Central memory CD4-positive, alpha-beta T cell (primary cell): ENCODE data around the gene SEZ6.

Experiments
- DNase-seq: peaks from one replicate; pipeline ENCODE4 v3.0.0; 2022
- total RNA-seq, 3 experiments: gene quantifications; one replicate each; lab custom pipeline; 2026; lab: John Stamatoyannopoulos, UW

Gene SEZ6, protein sequence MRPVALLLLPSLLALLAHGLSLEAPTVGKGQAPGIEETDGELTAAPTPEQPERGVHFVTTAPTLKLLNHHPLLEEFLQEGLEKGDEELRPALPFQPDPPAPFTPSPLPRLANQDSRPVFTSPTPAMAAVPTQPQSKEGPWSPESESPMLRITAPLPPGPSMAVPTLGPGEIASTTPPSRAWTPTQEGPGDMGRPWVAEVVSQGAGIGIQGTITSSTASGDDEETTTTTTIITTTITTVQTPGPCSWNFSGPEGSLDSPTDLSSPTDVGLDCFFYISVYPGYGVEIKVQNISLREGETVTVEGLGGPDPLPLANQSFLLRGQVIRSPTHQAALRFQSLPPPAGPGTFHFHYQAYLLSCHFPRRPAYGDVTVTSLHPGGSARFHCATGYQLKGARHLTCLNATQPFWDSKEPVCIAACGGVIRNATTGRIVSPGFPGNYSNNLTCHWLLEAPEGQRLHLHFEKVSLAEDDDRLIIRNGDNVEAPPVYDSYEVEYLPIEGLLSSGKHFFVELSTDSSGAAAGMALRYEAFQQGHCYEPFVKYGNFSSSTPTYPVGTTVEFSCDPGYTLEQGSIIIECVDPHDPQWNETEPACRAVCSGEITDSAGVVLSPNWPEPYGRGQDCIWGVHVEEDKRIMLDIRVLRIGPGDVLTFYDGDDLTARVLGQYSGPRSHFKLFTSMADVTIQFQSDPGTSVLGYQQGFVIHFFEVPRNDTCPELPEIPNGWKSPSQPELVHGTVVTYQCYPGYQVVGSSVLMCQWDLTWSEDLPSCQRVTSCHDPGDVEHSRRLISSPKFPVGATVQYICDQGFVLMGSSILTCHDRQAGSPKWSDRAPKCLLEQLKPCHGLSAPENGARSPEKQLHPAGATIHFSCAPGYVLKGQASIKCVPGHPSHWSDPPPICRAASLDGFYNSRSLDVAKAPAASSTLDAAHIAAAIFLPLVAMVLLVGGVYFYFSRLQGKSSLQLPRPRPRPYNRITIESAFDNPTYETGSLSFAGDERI
- total RNA-seq, result 0 to 0.19 (median 0) reads per million in 3 experiments

DNA sequence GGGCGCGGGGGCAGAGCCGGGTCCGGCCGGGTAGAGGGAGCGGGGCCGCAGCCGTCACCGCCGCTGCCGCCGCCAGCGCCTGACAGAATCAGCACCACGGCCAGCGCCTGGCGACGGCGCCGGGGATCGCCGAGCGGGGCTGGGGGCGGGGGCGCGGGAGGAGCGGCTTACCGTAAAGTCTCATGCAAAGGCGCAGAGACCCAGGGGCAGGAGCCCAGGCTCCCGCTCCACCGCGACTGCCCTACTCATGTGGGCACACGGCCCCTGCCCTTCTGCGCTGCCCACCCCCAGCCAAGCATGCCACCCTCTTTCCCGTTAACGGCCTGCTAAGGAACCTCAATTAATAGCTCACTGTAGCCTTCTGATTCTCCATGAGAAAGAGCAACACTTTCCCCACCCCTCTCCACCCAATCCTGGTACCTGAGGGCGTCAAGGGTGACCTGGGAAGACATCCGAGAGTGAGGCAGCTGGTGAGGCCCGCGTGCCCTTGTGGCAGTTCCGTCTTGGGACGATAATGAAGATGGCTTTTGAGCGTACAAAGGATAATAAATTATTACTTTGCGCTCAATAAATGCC is at the start of gene SEZ6:
SEZ6 (minus strand) TSS at position 98 of the 576 bp plus-strand sequence. CDS start 164 bp downstream, outside the sequence.
- DNase-seq, result peak; percentile 39

DNA sequence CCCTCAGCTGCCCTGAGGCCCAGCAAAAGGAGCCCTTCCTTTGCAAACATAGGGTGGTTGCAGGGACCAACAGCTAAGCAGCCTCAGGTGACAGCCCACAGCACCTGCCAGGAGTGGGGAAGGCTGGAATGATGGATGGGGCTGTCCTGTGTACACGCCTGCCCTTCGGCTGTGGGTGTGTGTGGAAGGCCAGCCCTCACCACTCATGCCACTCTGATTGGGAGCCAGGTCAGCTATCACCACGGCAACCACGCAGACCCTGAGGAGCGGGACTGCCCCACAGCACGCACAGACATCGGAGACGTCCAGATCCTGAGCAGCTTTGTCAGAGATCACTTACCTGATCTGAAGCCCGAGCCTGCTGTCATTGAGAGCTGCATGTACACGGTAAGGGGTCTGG is 49.0 kb upstream of the SEZ6 start:
- no peak for DNase-seq

DNA sequence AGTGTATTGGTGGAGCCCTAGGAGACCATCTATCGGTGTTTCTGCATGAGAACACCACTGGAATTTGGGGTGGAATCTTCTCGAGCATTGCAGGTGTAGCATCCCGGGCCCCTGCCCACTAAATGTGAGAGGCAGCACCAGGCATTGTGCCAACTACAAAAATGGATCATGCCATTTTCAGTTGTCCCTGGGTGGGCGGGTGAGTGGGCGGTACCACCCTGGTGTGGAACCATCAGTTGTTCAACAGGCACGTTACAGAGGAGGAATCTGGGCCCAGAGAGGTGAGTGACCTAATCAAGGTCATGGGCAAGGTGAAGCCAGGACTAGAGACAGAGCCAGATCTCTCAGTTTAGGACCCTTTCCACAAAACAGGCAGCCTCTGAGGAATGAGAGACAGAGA is 45.9 kb upstream of the SEZ6 start:
- DNase-seq, result no peak

DNA sequence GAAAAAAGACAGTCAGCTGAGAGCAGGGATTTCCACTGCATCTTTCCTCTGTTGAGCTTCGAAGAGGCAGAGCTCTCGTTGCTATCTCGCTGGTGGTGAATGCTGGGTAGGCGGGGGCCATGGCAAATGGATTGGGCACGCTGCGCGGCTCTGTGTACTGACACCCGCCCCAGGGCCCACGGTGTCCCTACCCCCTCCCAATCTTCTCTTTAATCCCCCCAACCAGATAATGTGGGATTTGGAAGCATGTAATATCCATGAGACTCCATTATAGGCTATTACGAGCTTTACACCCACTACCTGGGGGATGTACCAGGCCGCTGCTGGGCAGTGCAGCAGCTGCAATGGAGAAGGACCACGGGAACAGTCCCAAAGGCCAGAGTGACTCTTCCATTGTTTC is 45.4 kb upstream of the SEZ6 start:
- DNase-seq, result no peak

DNA sequence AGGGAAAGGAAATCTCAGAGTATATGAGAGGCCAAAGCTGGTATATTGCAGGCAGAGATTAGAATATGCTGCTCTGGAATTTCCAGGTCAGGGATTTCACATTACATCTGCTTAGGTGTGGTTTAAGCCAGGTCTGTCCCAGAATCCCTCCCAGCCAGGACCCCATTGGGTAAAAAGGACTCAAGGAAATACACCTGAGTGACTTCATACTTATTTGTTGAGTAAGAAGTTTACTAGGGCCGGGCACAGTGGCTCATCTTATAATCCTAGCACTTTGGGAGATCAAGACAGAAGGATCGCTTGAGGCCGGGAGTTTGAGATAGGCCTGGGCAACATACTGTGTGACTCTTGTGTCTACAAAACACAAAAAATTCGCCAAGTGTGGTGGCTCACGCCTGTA is 44.3 kb upstream of the SEZ6 start:
- no peak for DNase-seq

DNA sequence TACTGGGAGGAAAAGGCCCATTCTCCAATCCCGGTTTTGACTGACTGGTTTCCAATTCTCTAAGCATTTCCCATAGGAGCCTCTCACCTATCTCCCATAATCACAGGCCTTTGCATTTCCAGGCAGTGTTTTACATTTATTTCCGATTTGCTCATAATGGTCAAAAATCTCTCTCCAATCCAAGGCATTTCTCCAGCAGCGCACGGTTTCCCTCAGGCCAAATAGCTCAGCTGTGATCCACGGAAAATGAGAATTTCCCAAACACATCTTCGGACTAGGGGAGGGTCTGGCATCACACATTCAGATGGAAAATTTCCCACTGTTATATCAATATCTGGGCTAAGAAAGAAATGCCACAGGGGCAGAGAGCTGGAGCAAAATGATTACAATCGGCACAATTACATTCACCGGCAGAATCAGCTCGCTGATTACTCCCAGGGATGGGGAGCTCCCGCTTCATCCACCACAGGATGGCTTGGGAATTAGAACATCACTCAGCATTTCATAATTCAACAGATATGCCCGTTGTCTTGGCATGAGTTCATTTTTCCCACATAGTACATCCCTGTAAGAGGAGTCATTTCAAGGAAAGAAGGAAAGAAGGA is 43.8 kb upstream of the SEZ6 start:
- DNase-seq, result no peak

DNA sequence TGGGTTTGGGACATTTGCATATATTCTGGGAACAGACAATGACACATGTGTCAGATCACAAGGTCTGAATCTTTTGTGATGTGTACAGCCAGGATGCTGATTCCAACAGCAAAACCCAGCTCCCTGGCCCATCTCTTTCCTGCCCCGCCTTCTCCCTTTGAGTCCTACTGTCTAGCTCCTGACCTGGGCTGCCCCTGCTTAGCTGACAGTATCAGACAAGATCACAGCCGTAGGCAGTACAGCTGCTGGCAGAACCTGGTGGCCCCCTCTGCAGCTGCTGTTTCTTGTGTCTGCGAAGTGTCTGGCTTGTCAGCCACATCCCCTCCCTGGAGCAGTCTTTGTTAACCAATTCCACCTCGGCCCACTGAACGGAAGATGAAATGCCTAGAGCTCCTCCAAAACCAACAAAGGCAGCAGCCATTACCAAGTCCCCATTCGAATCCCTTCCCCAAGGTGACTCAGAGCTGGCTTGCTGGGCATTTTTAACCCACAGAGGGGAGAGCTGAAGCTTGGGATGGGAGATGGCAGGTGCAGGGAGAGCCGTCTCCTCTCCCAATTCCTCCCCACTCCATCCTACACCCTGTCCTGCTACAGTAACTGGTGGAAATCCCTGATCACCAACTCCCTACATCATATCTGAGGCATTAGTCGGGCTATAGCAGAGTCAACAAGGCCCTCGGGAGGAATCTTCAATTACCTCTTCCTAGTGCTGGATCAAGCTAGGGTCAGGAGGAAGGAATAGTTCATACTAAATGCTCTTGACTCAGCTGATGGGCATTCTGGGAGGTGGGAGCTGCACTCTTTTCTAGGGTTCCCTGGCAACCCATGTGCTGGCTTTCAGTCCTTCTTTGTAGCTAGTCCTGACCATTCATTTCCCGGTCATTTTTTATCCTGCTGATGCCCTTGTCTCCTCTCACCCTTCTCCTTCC is 42.9 kb upstream of the SEZ6 start:
- DNase-seq, result no peak

DNA sequence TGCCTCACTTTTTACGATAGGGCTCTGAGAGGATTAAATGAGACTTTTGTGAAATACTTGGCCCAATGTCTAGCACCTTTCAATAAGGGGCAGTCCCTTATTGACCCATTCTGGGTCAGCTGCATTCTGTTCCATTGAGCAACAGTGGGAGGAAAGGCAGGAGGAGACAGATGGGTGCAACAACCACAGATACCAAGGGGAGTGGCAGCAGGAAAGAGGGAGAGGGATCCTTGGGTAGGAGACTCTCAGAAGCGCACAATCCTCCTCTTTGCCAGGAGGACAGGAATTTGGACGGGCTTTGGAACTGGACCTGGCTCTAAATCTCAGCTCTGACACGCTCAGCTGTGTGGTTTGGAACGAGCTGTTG is 40.6 kb upstream of the SEZ6 start:
- DNase-seq, result no peak

DNA sequence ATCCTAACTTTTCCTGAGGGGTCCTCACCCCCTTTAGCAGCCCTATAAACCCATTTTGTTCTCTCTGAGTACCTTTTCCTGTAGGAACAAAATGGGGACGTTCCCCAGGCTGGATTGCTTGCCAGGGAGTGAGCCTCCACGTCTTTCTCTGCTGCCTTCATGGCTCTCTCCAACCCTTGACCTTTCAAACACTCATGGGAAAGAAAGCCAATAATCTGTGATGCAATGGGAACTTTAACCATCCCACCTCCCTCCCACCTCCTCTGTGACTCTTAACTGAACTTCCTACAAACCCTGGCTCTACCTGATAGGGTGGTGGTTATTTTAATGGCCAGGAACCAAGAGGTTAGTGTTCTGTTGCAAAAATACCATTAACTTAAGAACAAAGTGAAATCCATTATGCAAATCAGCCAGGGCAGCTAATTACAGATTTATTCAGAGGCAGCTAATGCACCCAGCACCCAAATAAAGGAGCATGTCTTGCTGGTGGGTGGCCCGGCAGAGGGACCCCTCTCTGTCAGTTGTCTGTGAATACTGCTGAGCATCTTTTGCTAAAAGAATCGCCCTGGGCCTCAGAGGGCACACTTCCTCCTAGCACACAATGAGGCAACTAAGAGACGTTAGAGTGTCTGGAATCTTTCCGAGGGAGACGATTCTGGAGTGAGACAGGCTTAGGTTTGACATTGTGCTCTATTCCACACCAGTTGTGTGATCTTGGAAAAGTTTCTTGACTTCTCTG is 40.1 kb upstream of the SEZ6 start:
- no peak for DNase-seq

DNA sequence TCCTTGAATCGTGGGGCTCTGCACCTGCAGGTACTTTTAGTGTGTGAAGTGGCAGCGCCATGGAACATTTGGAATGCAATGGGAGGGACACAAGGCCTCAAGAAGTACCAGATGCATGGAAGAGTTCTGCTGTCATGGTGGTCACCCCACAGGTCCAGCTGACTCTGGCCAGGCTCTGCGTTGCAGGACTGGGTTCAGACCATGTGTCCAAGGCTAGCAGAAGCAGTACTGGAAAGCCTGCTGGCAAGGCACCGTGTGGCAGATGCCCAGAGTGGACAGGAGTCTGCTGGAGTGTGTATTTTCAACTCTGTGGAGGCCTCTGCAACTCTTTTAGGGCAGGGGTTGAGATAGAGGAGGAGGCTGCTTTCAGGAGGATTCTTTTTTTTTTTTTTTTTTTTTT is 39.2 kb upstream of the SEZ6 start:
- no peak for DNase-seq

DNA sequence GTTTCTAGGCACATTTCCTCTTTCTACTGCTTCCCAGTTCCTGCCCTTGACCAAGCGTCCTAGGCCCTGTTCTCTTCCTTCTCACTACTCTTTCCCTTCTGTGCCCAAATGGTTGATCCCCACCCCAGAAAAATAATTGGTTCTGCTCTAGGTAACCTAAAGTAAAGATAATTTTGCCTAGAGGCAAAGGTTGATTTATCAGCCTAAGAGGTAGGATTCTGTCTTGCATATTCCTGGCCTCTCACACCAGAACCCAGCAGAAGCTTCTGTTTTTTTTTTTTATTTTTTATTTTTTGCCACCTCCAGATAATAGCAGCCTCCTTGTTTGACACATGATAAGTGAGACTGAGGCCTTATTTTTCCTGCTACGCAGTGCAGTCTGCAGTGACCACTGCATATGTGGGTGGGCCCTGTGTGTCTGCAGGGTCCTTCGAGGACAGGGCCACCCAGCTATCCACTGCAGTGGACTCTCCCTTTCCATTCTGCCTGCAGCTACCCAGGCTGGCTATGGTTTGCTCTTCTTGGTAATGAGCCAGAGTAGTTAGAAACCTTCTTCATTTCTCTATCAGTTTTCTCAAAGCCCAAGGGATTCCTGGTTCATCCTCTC is 37.8 kb upstream of the SEZ6 start:
- DNase-seq, result no peak

DNA sequence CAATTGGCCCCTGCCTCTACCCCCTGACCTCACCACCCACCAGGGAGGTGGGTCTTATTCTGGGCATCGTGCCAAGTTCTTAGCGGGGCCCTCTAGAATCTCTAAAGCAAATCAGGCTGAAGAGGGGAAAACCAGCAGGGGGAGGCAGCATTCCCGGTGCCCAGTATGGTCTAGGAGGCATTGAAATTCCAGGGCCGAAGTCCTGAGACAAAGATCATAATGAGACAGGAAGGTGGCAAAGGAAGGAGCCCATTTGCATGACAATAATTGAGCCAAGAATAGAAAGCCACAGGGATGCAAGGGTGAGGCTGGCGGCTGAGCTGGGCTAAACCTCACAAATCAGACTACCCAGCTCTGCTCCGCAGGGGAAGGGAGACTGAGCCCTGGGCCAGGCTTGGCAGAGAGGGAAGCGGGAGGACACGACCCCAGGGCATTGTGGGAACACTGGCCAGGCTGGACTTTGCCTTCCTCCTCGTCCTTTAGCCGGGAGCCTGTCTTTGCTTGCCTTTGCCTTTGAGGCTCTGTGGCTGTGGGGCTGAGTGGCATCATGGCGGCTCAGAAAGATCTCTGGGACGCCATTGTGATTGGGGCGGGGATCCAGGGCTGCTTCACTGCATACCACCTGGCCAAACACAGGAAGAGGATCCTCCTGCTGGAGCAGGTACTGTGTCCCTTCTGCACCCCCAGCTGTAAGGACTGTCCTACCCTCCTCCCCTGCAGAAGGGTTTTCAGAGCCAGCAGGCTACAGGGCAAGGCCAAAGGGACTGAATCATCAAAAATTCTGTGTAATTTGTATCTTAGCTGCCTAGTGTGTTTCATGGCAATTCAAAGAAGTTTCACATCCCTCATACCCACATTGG is 37.1 kb upstream of the SEZ6 start, which contains the start of gene PIPOX:
PIPOX (plus strand) TSS at position 463 of the 860 bp plus-strand sequence; CDS start at position 548, 85 bp downstream.
- DNase-seq, result no peak

DNA sequence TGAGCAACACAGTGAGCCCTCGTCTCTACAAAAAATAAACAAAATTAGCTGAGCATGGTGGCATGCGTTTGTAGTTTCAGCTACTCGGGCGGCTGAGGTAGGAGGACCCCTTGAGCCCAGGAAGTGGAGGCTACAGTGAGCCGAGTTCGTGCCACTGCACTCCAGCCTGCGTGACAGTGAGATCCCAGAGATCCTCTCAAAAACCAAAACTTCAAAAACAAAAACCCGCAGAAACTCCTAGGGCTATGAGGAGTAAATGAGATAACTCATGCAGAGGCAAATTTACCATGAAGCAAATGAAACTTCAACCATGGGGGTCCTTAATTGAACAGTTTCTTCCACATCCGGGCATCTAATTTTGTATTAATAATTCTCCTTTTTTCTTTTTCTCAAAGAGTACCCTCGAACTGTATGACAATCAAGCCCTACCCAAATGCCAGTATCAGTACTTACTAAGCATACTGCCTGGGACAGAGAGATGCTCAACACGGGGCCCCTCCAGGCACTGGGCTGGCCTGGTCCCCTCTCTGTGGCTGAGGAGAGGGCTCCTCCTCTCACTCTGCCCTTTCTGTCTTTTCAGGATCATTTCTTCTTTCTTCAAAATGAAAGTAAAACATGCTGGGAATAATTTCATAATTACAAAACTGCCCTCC is 36.3 kb upstream of the SEZ6 start:
- DNase-seq, result no peak

DNA sequence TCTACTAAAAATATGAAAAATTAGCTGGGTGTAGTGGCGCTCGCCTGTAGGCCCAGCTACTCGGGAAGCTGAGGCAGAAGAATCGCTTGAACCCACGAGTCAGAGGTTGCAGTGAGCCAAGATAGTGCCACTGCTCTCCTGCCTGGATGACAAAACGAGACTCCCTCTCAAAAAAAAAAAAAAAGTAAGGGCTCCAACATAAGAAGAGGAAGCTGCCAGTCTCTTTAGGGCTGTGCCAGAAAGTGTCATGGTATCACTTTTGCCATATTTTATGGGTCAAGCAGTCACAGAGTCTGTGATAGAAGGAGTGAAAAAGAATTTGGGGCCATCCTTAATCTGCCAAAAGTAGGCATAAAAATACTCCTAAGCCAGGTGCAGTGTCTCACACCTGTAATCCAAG is 35.7 kb upstream of the SEZ6 start:
- no peak for DNase-seq

DNA sequence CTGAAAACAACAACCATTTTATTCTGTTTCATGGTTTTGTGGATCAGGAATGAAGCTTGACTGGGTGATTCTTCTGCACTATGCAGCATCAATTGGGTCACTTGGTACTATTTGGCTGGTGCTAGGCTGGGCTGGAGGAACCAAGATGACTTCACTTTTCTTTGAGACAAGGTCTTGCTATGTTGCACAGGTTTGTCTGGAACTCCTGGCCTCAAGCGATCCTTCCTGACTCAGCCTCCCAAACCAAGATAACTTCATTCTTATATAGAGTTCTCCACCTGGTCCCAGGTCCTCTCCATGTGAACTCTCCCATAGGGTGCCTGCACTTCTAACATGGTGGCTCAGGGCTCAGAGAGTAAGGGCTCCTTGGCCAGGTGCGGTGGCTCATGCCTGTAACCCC is 35.3 kb upstream of the SEZ6 start:
- no peak for DNase-seq

DNA sequence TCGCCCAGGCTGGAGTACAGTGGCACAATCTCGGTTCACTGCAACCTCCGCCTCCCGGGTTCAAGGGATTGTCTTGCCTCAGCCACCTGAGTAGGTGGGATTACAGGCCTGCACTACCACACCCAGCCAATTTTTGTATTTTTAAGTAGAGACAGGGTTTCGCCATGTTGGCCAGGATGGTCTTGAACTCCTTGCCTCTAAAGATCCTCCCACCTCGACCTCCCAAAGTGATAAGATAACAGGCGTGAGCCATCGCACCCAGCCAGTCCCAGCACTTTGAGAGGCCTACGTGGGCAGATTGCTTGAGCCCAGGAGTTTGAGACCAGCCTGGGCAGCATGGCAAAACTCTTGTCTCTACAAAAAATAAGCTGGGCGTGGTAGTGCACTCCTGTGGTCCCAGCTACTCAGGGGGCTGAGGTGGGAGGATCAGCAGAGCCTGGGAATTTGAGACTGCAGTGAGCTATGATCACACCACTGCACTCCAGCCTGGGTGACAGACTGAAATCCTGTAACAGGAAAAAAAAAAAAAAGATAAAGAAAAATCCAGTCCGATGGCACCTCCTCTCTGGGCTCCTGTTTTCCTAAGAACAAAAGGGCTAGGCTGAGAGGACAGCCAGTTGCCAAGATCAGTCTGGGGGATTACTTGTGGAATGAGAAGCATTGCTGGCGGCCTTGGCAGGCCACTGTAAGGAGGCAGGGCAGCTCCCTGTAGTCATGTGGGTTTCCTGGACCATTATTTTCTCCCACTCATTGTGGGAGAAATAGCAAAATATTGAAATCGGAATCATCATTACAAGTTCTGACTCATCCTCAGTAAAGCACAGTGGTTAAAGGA is 34.1 kb upstream of the SEZ6 start:
- DNase-seq, result no peak

DNA sequence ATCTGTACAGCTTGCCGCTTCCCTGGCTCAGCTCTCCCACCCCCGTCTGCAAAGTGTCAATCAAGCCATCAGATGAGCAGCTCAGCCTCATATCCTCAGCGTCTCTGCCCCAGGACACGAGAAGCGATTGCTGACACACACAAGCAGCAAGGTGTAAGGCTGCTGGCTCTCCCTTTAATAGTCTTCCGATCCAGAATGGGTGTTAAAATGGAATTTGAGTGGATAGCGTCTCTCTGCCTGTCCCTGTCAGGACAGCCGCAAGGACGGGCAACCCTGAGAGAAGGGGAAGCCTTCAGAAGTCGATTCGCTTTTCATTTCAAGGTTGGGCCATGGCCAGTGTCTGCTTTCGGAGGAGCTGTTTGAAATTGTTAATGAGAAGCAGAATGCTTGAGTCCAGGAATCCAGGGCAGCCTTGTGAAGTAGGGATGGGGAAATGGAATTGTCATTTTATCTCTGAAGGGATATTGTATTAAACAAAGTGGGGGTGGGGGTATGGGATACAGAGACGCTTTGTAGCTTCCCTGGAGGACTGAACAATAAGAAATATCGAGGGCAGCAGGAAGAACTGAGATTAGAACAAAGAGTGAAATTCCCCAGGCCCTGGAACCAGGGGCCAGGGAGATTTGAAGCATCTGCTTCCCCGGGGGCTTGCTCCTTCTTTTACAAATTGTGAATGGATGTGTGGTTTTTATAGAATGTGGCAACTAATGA is 32.4 kb upstream of the SEZ6 start:
- no peak for DNase-seq
